HepG2 (cell line): ENCODE data around the gene PCGF2. TPM values are rescaled to one million over a fixed set of nuclear protein-coding genes. Genes with fewer than 3 reads are reported as not detected.

Experiments
- GATAD2A ChIP-seq: IDR thresholded peaks from 2 replicates; pipeline ENCODE4 v1.6.1; 2016
- HNF1A ChIP-seq, 2 experiments: sonication (generic) in 1 of 2; formaldehyde crosslinking in 1 of 2; IDR thresholded peaks; 2 replicates each; pipeline versions ENCODE4 v1.4.0 to v1.6.1; 2016 to 2020; ENCODE audit warnings: borderline replicate concordance in 1 of 2, low read depth in 1 of 2, mild to moderate bottlenecking in 1 of 2, missing genetic modification reagents in 1 of 2
- ZNF24 ChIP-seq: fragments of 450-650 bp; IDR thresholded peaks from 2 replicates; pipeline ENCODE4 v1.6.1; 2017; ENCODE audit warnings: antibody characterized with exemption, mild to moderate bottlenecking
- ZNF318 ChIP-seq: sonication (generic); formaldehyde crosslinking; IDR thresholded peaks from 2 replicates; pipeline ENCODE4 v1.4.0; 2020; ENCODE audit warnings: mild to moderate bottlenecking, missing genetic modification reagents
- polyA plus RNA-seq, 8 experiments: library from polyadenylated mRNA; depleted of rRNA in 3 of 8; stranded (reverse) in 7 of 8; unstranded in 1 of 8; fragments of >200 nt; fragmentation: Illumina TruSeq in 4 of 8; extraction: Trizol in 4 of 8; gene quantifications; 2 replicates each; pipeline versions ENCODE4 v1.2.1 to v1.2.3, GENCODE V29; 2011 to 2016; ENCODE audit warnings: low read depth in 4 of 8, missing spikeins in 1 of 8, mixed read lengths in 1 of 8; ENCODE audit not compliant: insufficient read depth in 1 of 8
- total RNA-seq, 5 experiments: library from RNA; depleted of rRNA; stranded (reverse); fragments of >200 nt; fragmentation: Illumina TruSeq; extraction: Trizol; gene quantifications; 2 replicates each; pipeline ENCODE4 v1.2.3, GENCODE V29; 2016; ENCODE audit warnings: low read depth in 1 of 5

Gene PCGF2
- total and polyA plus RNA-seq, 2 of the 13 experiments (the other 11 are each of a cell fraction or from before 2014, with no cell fraction given), result 11.6 to 29.4 TPM

- TF ChIP-seq ZNF318 (CRISPR knock-in tag) (no peak), HNF1A (IDR thresholded peaks at IDR 0.05; ENCODE audit: low read depth) (no peak), HNF1A (CRISPR knock-in tag; IDR thresholded peaks at IDR 0.05; ENCODE audit: borderline replicate concordance) (peak; percentile 27; the same call in 1 of the 2 replicates), ZNF24 (peak; percentile 28; the same call in 1 of the 2 replicates), GATAD2A (CRISPR knock-in tag) (no peak)
Measured at GRCh38 chr17:38707678-38708351, 40.3 kb downstream of the PCGF2 start (continued).
